Osteocyte (in vitro differentiated cells): ENCODE results near the gene FURIN. TPM values are rescaled to one million over a fixed set of nuclear protein-coding genes. Genes with fewer than 3 reads are reported as not detected.

ENCODE experiments used
- DNase-seq: peaks from one replicate; pipeline ENCODE4 v3.0.0; 2021; ENCODE audit warnings: mixed read lengths; ENCODE audit not compliant: unreplicated experiment; ENCODE audit errors: extremely low spot score
- H3K27ac Mint-ChIP-seq: one replicate; pipeline ENCODE4 v1.8.0; 2021; ENCODE audit warnings: mild to moderate bottlenecking, mixed read lengths; ENCODE audit not compliant: unreplicated experiment
- H3K27me3 Mint-ChIP-seq: one replicate; pipeline ENCODE4 v1.8.0; 2021; ENCODE audit warnings: mixed read lengths; ENCODE audit not compliant: unreplicated experiment
- H3K36me3 Mint-ChIP-seq: one replicate; pipeline ENCODE4 v1.8.0; 2021; ENCODE audit warnings: mixed read lengths; ENCODE audit not compliant: unreplicated experiment
- H3K4me1 Mint-ChIP-seq: one replicate; pipeline ENCODE4 v1.8.0; 2021; ENCODE audit warnings: mixed read lengths; ENCODE audit not compliant: unreplicated experiment
- H3K4me3 Mint-ChIP-seq: one replicate; pipeline ENCODE4 v1.8.0; 2021; ENCODE audit warnings: mild to moderate bottlenecking, moderate library complexity, mixed read lengths; ENCODE audit not compliant: unreplicated experiment
- H3K9me3 Mint-ChIP-seq: one replicate; pipeline ENCODE4 v1.8.0; 2021; ENCODE audit warnings: mixed read lengths; ENCODE audit not compliant: unreplicated experiment
- CTCF ChIP-seq: fragments of 200-600 bp; sonication (generic); IDR thresholded peaks from 2 replicates; pipeline ENCODE4 v1.5.0; 2021; ENCODE audit warnings: antibody characterized with exemption, mild to moderate bottlenecking, moderate library complexity
- total RNA-seq: library from RNA; stranded (reverse); gene quantifications from 2 replicates; pipeline ENCODE4 v1.2.1, GENCODE V29; 2021

The FURIN gene
- total RNA-seq, 1 donor from 2014 or later, result 96.2 TPM

- no peaks in the 10 kb centered on the region for H3K27me3 Mint-ChIP-seq
- H3K27ac Mint-ChIP-seq, result peak overlapping the region; percentile 96
- H3K36me3 Mint-ChIP-seq, result no peaks in the 10 kb centered on the region
- H3K9me3 Mint-ChIP-seq, result no peaks in the 10 kb centered on the region
- no peak for TF ChIP-seq CTCF
- peaks cover 67% of the 10 kb centered on the region for H3K4me1 Mint-ChIP-seq
- DNase-seq, result no peak
- peak overlapping the region; percentile 82 for H3K4me3 Mint-ChIP-seq
Measured at GRCh38 chr15:90871139-90871715, 2.8 kb downstream of the FURIN start.

- Mint-ChIP-seq H3K36me3 (peaks cover 6% of the 10 kb centered on the region), H3K9me3 (no peaks in the 10 kb centered on the region), H3K4me3 (peak overlapping the region; percentile 81), H3K4me1 (peaks cover 63% of the 10 kb centered on the region), H3K27me3 (no peaks in the 10 kb centered on the region), H3K27ac (peak overlapping the region; percentile 89)
- DNase-seq, result no peak
- TF ChIP-seq CTCF, result no peak
Measured at GRCh38 chr15:90871716-90872485, 3.5 kb downstream of the FURIN start.

- no peaks in the 10 kb centered on the region for H3K27me3 Mint-ChIP-seq
- TF ChIP-seq CTCF, result no peak
- H3K4me3 Mint-ChIP-seq, result peak overlapping the region; percentile 81
- peaks cover 14% of the 10 kb centered on the region for H3K36me3 Mint-ChIP-seq
- peak overlapping the region; percentile 89 for H3K27ac Mint-ChIP-seq
- H3K4me1 Mint-ChIP-seq, result peaks cover 59% of the 10 kb centered on the region
- no peaks in the 10 kb centered on the region for H3K9me3 Mint-ChIP-seq
- no peak for DNase-seq
Measured at GRCh38 chr15:90872486-90873184, 4.2 kb downstream of the FURIN start.

GRCh38 chr15:90873488-90873997 is 5.2 kb downstream of the FURIN start:
- Mint-ChIP-seq H3K4me1 (peaks cover 50% of the 10 kb centered on the region), H3K9me3 (no peaks in the 10 kb centered on the region), H3K4me3 (peak overlapping the region; percentile 81), H3K27ac (peak overlapping the region; percentile 89), H3K27me3 (no peaks in the 10 kb centered on the region), H3K36me3 (peaks cover 23% of the 10 kb centered on the region)
- TF ChIP-seq CTCF, result no peak
- no peak for DNase-seq
